NCI-H146 treated with DMSO at 0.1 percent for 48 hours (cell line): ENCODE measurements around the gene USF2.

ENCODE experiments used
- DNase-seq: peaks from one replicate; lab custom pipeline; 2025; ENCODE audit not compliant: unreplicated experiment; lab: John Stamatoyannopoulos, UW

The USF2 gene

DNA sequence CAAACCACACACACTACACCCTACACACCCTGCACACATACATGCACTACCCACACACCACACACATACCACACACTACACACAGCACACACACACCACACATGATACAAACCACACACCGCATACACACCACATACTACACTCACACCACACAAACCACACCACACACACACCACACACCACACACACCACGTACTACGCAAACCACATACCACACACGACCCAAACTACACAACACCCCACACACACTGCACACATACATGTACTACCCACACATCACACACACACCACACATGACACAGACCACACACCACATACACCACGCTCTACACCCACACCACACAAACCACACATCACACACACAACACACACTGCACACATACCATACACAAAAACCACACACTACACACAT is 29.8 kb downstream of the USF2 start:
- no peak for DNase-seq

DNA sequence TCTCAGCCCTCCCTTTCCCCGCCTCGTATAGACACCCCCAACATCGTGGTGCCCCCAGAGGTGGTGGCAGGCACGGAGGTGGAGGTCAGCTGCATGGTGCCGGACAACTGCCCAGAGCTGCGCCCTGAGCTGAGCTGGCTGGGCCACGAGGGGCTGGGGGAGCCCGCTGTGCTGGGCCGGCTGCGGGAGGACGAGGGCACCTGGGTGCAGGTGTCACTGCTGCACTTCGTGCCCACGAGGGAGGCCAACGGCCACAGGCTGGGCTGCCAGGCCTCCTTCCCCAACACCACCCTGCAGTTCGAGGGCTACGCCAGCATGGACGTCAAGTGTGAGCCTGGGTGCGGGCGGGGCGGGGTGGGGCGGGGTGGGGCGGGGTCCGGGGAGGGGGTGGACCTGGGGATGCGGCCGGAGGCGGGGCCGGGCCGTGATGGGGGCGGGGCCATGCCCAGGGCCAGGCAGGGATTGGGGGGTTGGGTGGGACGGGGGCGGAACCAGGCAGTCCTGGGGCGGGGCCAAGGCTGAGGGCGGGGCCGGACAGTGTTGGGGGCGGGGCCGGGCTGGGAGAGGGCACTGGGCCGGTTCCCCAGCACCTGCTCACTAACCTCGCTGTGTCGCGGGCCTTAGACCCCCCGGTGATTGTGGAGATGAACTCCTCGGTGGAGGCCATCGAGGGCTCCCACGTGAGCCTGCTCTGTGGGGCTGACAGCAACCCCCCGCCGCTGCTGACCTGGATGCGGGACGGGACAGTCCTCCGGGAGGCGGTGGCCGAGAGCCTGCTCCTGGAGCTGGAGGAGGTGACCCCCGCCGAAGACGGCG is 31.0 kb downstream of the USF2 start:
- no peak for DNase-seq

DNA sequence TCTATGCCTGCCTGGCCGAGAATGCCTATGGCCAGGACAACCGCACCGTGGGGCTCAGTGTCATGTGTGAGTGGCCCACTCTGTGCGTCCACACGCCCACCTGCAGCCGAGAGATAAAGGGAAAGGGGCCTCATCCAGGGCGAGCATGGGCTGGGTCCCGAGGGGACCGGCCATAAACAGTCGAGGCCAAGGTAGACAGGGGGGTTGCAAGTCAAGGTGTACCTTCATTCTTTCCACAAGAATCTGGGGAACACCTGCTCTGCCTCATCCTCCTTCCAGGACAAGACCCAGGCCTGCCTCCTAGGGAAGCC is 31.5 kb downstream of the USF2 start:
- DNase-seq: no peak

DNA sequence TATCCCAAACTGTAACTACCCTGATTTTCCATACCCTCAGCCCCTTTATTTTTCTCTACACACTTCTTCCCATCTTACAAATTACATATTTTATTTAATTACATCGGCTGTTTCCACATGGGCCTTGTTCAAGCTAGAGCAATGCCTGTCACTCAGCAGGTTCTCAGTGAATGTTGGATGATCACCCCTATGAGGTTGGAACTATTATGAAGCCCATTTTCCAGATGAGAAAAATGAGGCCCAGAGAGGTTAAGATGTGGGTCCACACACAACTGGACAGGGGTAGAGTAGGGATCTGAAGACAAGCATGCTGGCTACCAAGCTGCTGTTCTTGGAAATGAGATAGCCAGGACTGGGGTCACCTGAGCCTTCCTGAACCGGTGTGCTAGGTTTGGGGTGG is 33.2 kb downstream of the USF2 start:
- no peak for DNase-seq

DNA sequence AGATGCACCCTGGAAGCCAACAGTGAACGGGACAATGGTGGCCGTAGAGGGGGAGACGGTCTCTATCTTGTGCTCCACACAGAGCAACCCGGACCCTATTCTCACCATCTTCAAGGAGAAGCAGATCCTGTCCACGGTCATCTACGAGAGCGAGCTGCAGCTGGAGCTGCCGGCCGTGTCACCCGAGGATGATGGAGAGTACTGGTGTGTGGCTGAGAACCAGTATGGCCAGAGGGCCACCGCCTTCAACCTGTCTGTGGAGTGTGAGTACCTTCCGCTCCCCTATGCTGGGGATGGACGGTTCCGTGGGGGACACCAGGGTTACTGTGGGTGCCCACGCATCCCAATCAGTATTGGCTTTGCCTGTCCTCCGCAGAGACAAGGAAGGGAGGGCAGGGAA is 33.7 kb downstream of the USF2 start:
- DNase-seq: no peak

DNA sequence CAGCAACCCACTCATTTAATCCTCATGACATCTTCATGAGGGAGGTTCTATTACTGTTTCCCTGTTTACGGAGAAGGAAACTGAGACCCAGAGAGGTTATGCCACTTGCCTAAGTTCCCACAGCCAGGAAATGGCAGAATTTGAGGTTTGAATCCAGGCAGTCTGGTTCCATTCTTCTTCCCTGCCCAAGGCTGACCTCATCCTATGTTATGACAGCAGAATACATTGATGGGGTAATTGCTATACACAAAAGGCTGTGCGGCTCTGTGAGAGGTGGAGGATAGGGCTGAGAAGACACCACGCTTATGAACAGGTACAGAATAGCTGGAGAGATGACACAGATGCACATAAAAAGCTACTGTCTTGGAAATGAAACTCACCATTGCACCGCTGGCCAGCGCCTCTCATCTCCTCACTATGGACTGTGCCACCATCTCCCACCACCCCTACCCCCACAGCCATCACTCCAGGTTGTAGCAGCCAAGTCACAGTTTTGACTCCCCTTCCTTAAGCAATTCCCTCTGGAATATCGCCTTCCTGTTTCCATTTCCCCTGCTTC is 34.7 kb downstream of the USF2 start:
- DNase-seq: no peak

DNA sequence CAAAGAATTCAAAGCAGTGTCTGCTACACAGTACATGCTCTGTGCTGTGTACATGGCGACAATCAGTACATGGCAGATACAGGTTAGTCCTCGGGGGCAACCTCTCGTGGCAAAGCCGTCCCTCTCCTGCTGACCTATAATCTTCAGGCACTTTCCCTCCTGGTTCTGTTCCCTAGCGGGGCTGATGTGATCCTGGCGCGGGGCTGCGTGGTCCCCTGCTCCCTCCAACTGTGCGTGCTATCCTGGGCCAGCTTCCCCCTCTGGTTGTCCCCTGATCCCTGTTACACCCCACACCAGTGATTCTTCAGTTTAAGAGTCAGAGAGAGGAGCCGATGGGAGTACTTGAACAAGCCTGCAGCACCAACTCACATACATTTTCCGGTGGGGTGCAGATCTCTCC is 35.3 kb downstream of the USF2 start:
- DNase-seq: no peak

DNA sequence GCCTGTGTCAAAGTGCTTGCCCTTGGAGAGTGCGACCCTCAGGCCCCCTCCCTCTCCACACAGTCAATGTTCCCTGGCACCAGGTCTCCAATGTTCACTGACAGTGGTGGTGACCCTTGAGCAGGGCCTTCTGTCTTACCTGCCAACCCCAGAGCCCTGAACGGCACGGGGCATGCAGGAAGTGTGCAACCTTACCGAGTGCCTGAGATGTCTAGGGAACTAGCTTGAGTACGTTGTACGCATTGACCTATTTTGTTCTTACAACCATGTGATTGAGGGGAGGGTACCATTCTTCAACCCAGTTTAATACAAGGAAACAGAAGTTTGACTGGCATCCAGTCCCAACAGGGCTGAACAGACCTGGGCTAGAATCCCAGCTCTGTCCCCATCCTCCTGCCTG is 36.4 kb downstream of the USF2 start:
- no peak for DNase-seq

DNA sequence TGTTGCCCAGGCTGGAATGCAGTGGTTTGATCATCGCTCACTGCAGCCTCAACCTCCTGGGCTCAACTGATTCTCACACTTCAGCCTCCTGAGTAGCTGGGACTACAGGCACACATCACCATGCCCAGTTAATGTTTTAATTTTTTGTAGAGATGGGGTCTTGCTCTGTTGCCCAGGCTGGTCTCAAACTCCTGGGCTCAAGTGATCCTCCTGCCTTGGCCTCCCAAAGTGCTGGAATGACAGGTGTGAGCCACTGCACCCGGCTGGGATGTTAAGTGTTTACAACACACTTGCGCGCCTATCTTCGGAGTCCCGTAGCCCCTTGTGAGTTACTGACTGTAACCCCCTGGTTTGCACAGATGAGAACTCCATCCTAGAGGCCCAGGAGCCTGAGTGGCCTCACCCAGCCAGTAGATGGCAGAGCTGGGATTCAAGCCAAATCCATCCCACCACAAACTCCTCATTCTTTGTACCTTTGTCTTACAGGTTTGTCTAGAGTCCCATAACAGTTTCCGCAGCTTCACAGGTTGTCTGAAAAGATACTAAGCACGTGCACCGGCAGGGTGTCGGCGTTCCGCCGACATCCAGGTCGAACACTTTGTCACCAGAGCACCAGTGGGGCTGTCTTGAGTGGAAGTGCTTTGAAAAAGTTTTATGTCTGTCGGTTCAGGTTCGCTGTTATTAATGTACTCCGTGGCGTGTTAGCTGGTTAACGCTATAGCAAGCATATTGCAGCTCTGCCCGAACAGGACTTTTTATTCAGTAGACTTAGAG is 37.9 kb downstream of the USF2 start:
- no peak for DNase-seq

DNA sequence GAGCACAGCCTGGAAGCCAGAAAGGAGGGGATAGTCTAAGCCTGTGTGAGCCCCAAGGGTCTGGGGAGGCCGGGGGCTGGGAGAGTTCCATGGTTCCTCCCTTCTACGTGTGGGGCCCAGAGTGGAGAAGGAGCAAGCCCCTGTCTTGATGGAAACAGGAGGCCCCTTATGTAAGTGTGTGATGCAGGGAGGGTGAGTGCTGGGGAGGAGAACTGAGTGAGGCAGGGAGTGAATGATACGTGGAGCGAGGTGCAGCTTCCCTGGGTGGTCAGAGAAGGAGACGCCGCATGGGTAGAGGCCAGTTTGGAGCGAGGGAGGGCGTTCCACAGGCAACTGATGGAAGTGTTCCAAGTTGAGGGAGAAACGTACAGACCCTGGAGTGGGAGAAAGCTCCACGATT is 39.2 kb downstream of the USF2 start:
- no peak for DNase-seq

DNA sequence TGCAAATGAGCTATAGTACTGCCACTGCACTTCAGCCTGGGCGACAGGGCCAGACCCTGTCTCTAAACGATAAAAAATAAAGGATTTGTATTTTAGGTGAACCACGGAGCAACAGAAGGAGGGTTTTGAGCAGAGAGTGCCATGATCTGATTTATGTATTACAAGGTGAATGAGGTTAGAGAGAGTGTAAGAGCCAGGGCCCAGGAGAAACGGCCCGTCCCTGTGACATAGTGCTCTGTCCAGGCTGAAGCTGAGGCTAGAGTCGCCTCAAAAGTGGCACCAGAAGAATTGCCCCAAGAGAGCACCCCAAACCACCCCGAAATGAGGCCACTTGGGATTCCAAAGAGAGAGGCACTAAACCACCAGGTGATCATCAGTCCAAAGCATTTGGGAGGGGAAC is 40.1 kb downstream of the USF2 start:
- DNase-seq: no peak

DNA sequence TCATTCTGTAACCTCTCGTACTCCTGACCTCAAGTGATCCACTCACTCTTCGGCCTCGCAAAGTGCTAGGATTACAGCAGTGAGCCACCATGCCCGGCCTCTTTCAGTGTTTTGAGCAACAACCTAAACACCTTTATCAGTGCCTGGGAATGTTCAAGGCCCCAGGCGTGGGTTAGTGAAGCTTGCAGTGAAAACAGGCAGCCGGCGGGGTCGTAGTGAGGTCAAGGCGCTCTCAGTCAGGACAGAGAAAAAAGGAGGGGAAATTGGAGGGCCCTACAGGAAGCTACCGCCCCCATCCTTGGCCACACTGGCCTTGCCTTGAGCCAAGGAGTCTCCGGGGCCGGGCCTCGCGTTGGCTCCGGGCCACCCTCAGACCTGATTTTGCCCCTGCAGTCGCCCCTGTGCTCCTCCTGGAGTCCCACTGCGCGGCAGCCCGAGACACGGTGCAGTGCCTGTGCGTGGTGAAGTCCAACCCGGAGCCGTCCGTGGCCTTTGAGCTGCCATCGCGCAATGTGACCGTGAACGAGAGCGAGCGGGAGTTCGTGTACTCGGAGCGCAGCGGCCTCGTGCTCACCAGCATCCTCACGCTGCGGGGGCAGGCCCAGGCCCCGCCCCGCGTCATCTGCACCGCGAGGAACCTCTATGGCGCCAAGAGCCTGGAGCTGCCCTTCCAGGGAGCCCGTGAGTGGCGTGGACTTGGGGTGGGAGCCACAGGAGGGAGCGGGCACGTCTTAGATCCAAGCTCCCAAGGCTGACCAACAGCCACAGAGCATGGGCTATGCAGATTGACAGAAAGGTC is 40.9 kb downstream of the USF2 start:
- no peak for DNase-seq

DNA sequence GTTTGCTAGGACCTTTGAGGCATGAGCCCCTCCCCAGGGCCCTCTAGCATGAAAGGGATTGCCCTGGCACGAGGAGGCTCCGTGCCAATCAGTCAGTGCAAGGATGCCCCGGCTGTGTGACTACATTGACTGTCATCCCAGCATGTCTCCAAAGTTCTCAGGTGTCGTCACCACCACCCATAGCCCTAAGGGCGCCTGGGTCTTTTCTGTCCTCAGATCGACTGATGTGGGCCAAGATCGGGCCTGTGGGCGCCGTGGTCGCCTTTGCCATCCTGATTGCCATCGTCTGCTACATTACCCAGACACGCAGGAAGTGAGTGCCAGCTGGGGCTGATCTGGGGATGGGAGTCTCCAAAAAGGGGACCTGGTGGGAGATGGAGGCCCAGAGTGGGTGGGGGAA is 41.6 kb downstream of the USF2 start:
- DNase-seq: no peak

DNA sequence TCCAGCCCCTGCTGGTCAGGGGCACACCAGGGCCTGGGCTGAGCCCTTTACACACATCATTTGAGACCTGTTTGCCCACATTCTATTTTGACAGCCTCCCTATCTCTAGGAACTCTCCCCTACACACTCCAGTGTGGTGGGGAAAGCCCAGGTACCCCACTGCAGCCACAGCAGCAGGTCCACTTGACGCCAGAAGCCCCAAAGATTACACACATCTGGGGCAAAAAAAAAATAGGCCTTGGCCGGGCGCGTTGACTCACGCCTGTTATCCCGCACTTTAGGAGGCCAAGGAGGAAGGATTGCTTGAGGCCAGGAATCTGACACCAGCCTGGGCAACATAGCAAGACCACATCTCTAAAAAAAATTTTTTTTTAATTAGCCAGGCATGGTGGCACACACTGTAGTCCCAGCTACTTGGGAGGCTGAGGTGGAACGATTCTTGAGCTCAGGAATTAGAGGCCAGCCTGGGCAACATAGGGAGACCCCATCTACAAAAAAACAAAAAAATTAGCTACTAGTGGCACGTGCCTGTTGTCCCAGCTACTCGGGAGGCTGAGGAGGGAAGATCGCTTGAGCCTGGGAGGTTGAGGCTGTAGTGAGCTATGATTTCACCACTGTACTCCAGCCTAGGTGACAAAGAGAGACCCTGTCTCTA is 42.2 kb downstream of the USF2 start:
- no peak for DNase-seq

DNA sequence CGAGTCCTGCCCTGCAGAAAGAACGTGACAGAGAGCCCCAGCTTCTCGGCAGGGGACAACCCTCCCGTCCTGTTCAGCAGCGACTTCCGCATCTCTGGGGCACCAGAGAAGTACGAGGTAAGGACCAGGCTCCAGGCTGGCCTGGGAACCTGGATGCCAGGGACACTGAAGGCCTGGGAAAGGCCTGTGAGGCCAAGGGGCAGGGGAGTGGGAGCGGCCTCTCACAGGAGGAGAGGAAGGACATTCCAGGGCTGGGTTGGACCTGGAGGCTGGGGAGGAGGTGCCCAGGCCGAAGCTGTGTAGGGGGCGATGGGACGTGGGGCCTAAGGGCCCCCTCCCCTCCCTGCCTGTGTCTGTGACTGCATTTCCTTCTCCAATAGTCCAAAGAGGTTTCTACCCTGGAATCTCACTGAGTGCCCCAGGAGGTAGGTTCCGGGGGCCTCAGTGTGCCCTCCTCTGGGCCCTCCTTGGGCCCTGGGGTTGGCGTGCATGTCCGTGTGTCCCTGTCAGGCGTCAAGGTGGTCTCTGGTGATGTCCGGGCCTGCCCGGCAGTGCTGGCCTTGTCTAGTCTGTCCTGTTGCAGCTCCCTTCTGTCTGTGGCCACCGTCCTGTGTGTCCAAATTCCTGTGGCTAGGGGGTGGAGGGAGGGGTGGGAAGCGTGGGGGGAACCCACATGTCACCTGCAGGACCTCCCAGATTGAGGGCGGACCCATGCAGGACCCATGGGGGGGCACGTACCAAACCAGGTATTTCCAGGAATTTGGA is 43.3 kb downstream of the USF2 start:
- no peak for DNase-seq

DNA sequence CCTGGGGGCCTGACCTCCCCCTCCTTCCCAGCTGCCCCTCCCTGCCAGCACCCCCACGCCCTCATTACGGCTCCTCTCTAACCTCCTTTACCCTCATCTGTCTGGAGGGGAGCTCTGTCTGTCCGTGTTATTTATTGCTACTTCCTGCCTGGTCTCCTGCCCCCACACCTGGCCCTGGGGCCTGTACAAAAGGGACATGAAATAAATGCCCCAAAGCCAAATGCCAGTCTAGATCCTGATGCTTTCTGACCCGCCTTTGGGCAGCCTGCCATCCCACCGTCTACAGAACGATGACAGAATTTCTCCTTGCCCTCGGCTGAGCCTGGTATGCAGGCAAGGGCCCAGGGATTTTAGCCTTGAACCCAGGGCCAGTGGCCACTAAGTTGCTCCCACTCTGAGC is 44.8 kb downstream of the USF2 start:
- DNase-seq: no peak

DNA sequence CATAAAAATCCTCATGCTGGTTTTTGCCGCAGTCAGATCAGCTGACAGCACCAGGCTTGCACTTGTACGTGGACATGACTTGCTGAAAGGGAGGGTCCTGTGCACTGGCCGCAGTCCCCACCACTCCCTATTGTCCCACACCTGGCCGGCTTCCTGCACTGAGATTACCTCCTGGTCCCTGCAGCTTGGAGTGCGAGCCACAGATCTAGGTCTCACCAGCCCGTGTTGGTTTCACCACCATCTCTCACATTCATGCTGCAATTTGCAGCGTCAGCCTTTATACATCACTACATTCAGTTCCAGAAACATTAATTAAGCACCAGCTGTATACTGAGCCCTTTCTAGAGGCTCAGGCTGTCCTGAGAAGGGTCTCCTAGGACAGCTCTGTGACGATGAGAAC is 45.3 kb downstream of the USF2 start:
- no peak for DNase-seq

DNA sequence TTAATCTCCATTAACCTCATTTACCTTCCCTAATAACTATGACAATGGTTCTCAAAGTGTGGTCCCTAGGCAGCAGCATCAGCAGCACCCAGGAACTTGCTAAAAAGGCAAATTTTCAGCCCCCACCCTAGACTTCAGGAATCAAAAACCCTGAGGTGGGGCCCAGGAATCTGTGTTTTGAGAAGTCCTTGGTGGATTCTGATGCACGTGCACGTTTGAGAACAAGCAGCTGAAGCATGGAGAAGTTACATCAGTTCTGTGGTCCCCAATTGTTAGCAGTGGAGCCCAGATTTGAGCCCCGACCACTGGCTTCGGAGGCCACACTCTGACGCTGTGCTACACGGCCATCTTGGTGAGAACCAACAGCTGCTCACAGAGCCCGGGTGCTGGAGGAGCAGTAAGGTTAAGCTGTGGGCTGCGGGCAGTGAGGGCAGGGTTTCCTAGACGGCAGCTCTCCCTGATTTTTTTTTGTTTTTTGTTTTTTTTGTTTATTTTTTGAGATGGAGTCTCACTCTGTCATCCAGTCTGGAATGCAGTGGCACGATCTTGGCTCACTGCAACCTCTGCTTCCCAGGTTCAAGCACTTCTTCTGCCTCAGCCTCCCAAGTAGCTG is 46.2 kb downstream of the USF2 start:
- no peak for DNase-seq

DNA sequence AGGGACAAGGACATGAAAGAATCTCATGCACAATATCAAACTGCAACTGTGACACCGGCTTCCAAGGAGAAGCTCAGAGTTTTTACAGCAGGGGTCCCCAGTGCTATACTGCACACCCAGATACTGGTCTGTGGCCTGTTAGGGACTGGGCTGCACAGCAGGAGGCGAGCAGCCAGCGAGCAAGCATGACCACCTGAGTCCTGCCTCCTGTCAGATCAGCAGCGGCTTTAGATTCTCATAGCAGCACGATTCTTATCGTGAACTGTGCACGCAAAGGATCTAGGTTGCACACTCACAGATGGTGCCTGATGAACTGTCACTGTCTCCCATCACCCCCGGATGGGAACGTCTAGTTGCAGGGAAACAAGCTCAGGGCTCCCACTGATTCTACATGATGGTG is 47.1 kb downstream of the USF2 start:
- no peak for DNase-seq

DNA sequence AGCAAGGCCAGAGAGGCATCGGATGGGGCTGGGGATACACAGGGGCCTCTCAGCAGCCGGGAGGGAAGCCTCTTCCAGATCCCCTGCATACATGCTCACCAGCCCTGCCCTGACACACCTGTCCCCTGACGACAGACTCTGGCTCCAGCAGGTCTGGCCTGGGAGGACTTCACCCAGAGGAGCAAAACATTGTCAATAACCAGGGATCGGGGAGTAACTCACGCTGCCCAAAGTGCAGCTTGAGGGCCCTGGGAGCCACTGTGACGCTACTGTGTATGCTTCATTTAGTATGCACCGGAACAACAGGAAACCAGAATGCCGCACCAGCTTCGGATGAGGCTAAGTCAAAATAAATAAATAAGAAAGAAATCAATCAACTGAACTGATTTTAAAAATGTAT is 47.8 kb downstream of the USF2 start:
- DNase-seq: no peak
